Natural killer cell (primary cell): ENCODE measurements around the gene COL6A6. TPM values are rescaled to one million over a fixed set of nuclear protein-coding genes. Genes with fewer than 3 reads are reported as not detected.
A peak's percentile ranks its signal among the peaks of the same experiment; 100 is the strongest.

Experiments
- ATAC-seq, 3 donors: fragments of 150-1000 bp in 2 of 3; fragments of 200-7000 bp in 1 of 3; cut with Tn5 transposase; 1 replicate in 1 of 3; 2 replicates in 2 of 3; pipeline ENCODE4 v1.10.0; 2021; ENCODE audit warnings: mild to moderate bottlenecking in 2 of 3, moderate library complexity in 2 of 3
- DNase-seq, 2 donors: peaks; one replicate each; pipeline versions ENCODE4 v3.0.0 to v3.0.0-alpha.2; 2013 to 2021; ENCODE audit warnings: mixed read lengths in 1 of 2
- H3K27ac ChIP-seq: one replicate; pipeline ENCODE4 v1.5.1; 2013; ENCODE audit warnings: mild to moderate bottlenecking, low read length
- H3K27me3 ChIP-seq: one replicate; pipeline ENCODE4 v1.6.1; 2013; ENCODE audit warnings: low read length; ENCODE audit not compliant: control insufficient read depth, insufficient read depth
- H3K36me3 ChIP-seq: one replicate; pipeline ENCODE4 v1.6.1; 2013; ENCODE audit warnings: low read length; ENCODE audit not compliant: control insufficient read depth, insufficient read depth
- H3K4me1 ChIP-seq: one replicate; pipeline ENCODE4 v1.6.1; 2013; ENCODE audit warnings: low read length; ENCODE audit not compliant: control insufficient read depth, insufficient read depth
- H3K4me3 ChIP-seq: one replicate; pipeline ENCODE4 v1.5.1; 2013; ENCODE audit warnings: low read length
- H3K9me3 ChIP-seq: one replicate; pipeline ENCODE4 v1.6.1; 2013; ENCODE audit warnings: low read length; ENCODE audit not compliant: control insufficient read depth, insufficient read depth
- H3K27ac Mint-ChIP-seq, 2 donors: one replicate each; pipeline ENCODE4 v1.8.0; 2022; ENCODE audit warnings: mild to moderate bottlenecking in 2 of 2, mixed read lengths in 2 of 2, moderate library complexity in 1 of 2
- H3K27me3 Mint-ChIP-seq, 2 donors: one replicate each; pipeline ENCODE4 v1.8.0; 2022; ENCODE audit warnings: low read depth in 2 of 2, mixed read lengths in 2 of 2
- H3K36me3 Mint-ChIP-seq: one replicate; pipeline ENCODE4 v1.8.0; 2022; ENCODE audit warnings: mixed read lengths
- H3K4me1 Mint-ChIP-seq, 2 donors: one replicate each; pipeline ENCODE4 v1.8.0; 2022; ENCODE audit warnings: mixed read lengths in 2 of 2
- H3K4me3 Mint-ChIP-seq: one replicate; pipeline ENCODE4 v1.8.0; 2022; ENCODE audit warnings: mild to moderate bottlenecking, moderate library complexity, mixed read lengths
- H3K9me3 Mint-ChIP-seq, 2 donors: one replicate each; pipeline ENCODE4 v1.8.0; 2022; ENCODE audit warnings: mixed read lengths in 2 of 2
- CTCF ChIP-seq: fragments of 200-600 bp; IDR thresholded peaks from one replicate; pipeline ENCODE4 v1.8.0; 2022; ENCODE audit warnings: antibody characterized with exemption
- WGBS: methylation state at CpG from one replicate; pipeline ENCODE4 v1.1.7; 2013; ENCODE audit warnings: missing lambda C conversion rate; ENCODE audit not compliant: insufficient coverage; 5-methylcytosine and 5-hydroxymethylcytosine counted together
- intact Hi-C: fragments of 100-400 bp; cut with micrococcal nuclease; formaldehyde crosslinking; loops from one replicate; pipeline ENCODE4 v1.14.2; 2022
- total RNA-seq, 4 donors: library from RNA; stranded (reverse); fragments of 120-200 nt in 1 of 4; gene quantifications; one replicate each; pipeline versions ENCODE4 v1.2.3 to v1.2.4, GENCODE V29; 2013 to 2022

The COL6A6 gene
- total RNA-seq, 3 donors from 2014 or later (not counting 1 experiment from before 2014, with no cell fraction given), result not detected

DNA sequence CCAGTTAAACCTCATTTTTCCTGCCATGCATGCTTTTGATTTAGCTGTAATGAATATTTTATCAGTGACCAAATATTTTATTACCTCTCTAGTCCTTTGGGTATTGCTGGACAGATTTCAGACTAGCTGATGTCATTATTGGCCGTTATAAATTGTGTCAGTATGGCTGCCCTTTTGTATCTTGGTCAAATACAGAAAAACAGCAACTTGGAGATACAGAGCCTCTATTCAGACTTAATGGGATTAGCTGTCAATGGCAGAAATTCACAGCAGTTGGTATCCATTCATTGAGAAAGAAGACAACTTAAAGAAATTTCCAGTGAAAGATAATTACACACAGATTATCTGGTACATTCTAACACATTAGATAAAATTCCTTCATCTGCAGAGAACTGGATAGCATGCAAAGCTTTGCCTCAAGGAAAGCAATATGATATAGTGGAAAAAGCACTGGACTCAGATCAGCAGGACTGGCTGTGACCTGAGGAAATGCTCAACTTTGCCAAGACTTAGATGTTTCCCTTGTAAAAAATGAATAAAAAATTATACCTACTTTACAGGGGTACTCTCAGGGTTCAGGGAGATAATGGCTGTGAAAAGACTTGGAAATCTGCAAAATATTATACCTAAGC, 20.8 kb downstream of the COL6A6 start:
- TF ChIP-seq CTCF, result no peak
- no peaks in the 10 kb centered on the region for H3K27me3 ChIP-seq
- H3K4me1 ChIP-seq, result no peaks in the 10 kb centered on the region
- no peaks in the 10 kb centered on the region for H3K9me3 ChIP-seq
- Mint-ChIP-seq H3K36me3 (no peaks in the 10 kb centered on the region), H3K27me3 (peaks cover 11 to 24% of the 10 kb centered on the region in 2 donors), H3K4me1 (no peaks in the 10 kb centered on the region), H3K4me3 (no peak overlapping the region), H3K27ac (no peak overlapping the region), H3K9me3 (no peaks in the 10 kb centered on the region)
- no peak overlapping the region for H3K4me3 ChIP-seq
- intact Hi-C loops, result no loop called here
- DNase-seq (no peak), ATAC-seq (no peak)
- WGBS, result 80% methylated on average over 1 of the region's 1 CpG
- H3K27ac ChIP-seq, result no peak overlapping the region
- no peaks in the 10 kb centered on the region for H3K36me3 ChIP-seq

GRCh38 chr3:130539005-130539404, 22.0 kb downstream of the COL6A6 start:
- Histone ChIP-seq H3K4me3 (no peak overlapping the region), H3K27ac (no peak overlapping the region), H3K4me1 (no peaks in the 10 kb centered on the region), H3K36me3 (no peaks in the 10 kb centered on the region), H3K27me3 (no peaks in the 10 kb centered on the region), H3K9me3 (no peaks in the 10 kb centered on the region)
- Mint-ChIP-seq H3K27ac (no peak overlapping the region), H3K36me3 (no peaks in the 10 kb centered on the region), H3K4me1 (no peaks in the 10 kb centered on the region), H3K4me3 (no peak overlapping the region), H3K9me3 (no peaks in the 10 kb centered on the region), H3K27me3 (peaks cover 8 to 19% of the 10 kb centered on the region in 2 donors)
- WGBS, result 74% methylated on average over 6 of the region's 6 CpGs
- TF ChIP-seq CTCF, result no peak
- ATAC-seq, result peak in 1 of 3 donors; percentile 48
- peak in 1 of 2 donors; percentile 51 for DNase-seq
- intact Hi-C loops, result no loop called here

DNA sequence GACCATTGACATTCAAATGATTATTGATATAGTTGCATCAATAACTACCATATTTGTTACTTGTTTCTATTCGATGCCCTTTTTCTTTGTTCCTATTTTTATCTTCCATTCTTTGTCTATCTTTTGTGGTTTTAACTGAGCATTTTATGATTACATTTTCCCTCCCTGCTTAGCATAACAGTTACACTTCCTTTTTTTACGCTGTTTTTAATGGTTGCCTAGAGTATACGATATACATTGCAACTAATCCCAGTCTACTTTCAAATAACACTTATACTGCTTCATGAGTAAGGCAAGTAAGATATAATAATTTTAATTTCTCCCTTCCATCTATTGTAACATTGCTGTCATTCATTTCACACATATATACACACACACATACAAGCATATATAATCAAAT, 26.3 kb downstream of the COL6A6 start:
- no peak overlapping the region for H3K4me3 Mint-ChIP-seq
- no peak overlapping the region for H3K27ac ChIP-seq
- no peaks in the 10 kb centered on the region for H3K4me1 ChIP-seq
- H3K27me3 ChIP-seq, result no peaks in the 10 kb centered on the region
- H3K27ac Mint-ChIP-seq, result no peak overlapping the region
- H3K9me3 Mint-ChIP-seq, result peaks cover 0 to 2% of the 10 kb centered on the region in 2 donors
- intact Hi-C loops, result no loop called here
- TF ChIP-seq CTCF, result no peak
- H3K4me1 Mint-ChIP-seq, result no peaks in the 10 kb centered on the region
- no peak overlapping the region for H3K4me3 ChIP-seq
- H3K36me3 Mint-ChIP-seq, result no peaks in the 10 kb centered on the region
- no peaks in the 10 kb centered on the region for H3K36me3 ChIP-seq
- DNase-seq (no peak), ATAC-seq (no peak)
- WGBS, result no CpG with 5 or more reads among the region's 3 CpGs
- H3K9me3 ChIP-seq, result no peaks in the 10 kb centered on the region
- H3K27me3 Mint-ChIP-seq, result no peaks in the 10 kb centered on the region
